Liver (tissue), 9 donors: ENCODE results near the gene ARSB. TPM values are rescaled to one million over a fixed set of nuclear protein-coding genes. Genes with fewer than 3 reads are reported as not detected.

Source experiments
- DNase-seq: peaks from one replicate; pipeline ENCODE4 v3.0.0-alpha.2; 2017; ENCODE audit warnings: low spot score
- H3K27ac ChIP-seq, 2 donors: one replicate each; pipeline ENCODE4 v1.7.0; 2013; ENCODE audit warnings: inconsistent platforms in 2 of 2, low read length in 2 of 2, control low read depth in 1 of 2, low read depth in 1 of 2, mild to moderate bottlenecking in 1 of 2
- H3K27me3 ChIP-seq, 4 donors: one replicate each; pipeline versions ENCODE4 v1.6.1 to v1.7.0; 2013; ENCODE audit warnings: low read length in 3 of 4, inconsistent platforms in 1 of 4, mild to moderate bottlenecking in 1 of 4, moderate library complexity in 1 of 4; ENCODE audit not compliant: control insufficient read depth in 4 of 4, insufficient read depth in 4 of 4
- H3K36me3 ChIP-seq, 4 donors: one replicate each; pipeline versions ENCODE4 v1.6.1 to v1.7.0; 2013; ENCODE audit warnings: low read length in 3 of 4, mild to moderate bottlenecking in 3 of 4, low read depth in 1 of 4, moderate library complexity in 1 of 4; ENCODE audit not compliant: control insufficient read depth in 4 of 4, insufficient read depth in 3 of 4
- H3K4me1 ChIP-seq, 4 donors: one replicate each; pipeline versions ENCODE4 v1.6.1 to v1.7.0; 2013; ENCODE audit warnings: low read length in 3 of 4, mild to moderate bottlenecking in 3 of 4, moderate library complexity in 1 of 4; ENCODE audit not compliant: control insufficient read depth in 4 of 4, insufficient read depth in 4 of 4
- H3K4me3 ChIP-seq, 3 donors: one replicate each; pipeline versions ENCODE4 v1.6.1 to v1.7.0; 2013; ENCODE audit warnings: low read length in 3 of 3, control low read depth in 1 of 3, low read depth in 1 of 3, mild to moderate bottlenecking in 1 of 3
- H3K9ac ChIP-seq, 2 donors: one replicate each; pipeline ENCODE4 v1.7.0; 2013; ENCODE audit warnings: low read length in 2 of 2, mild to moderate bottlenecking in 2 of 2, moderate library complexity in 2 of 2, control low read depth in 1 of 2, low read depth in 1 of 2
- H3K9me3 ChIP-seq, 4 donors: one replicate each; pipeline versions ENCODE4 v1.6.1 to v1.7.0; 2013; ENCODE audit warnings: low read length in 3 of 4; ENCODE audit not compliant: control insufficient read depth in 4 of 4
- EGR1 ChIP-seq, 2 donors: IDR thresholded peaks; 2 replicates each; pipeline ENCODE4 v1.6.1; 2016 to 2018; ENCODE audit warnings: antibody characterized with exemption in 2 of 2, low read depth in 2 of 2
- FOXA1 ChIP-seq: IDR thresholded peaks from 2 replicates; pipeline ENCODE4 v1.6.1; 2016; ENCODE audit warnings: antibody characterized with exemption
- FOXA2 ChIP-seq: IDR thresholded peaks from 2 replicates; pipeline ENCODE4 v1.6.1; 2016; ENCODE audit warnings: antibody characterized with exemption
- GABPA ChIP-seq, 2 donors: IDR thresholded peaks in 1 of 2; conservative IDR thresholded peaks in 1 of 2; 2 replicates each; pipeline ENCODE4 v1.6.1; 2016; ENCODE audit warnings: antibody characterized with exemption in 2 of 2, mild to moderate bottlenecking in 1 of 2, moderate library complexity in 1 of 2
- HNF4A ChIP-seq, 2 donors: conservative IDR thresholded peaks; 2 replicates each; pipeline ENCODE4 v1.6.1; 2016; ENCODE audit warnings: antibody characterized with exemption in 2 of 2, mild to moderate bottlenecking in 2 of 2
- HNF4G ChIP-seq: IDR thresholded peaks from 2 replicates; pipeline ENCODE4 v1.6.1; 2016; ENCODE audit warnings: antibody characterized with exemption
- RAD21 ChIP-seq, 2 donors: IDR thresholded peaks; 2 replicates each; pipeline ENCODE4 v1.6.1; 2016; ENCODE audit warnings: antibody characterized with exemption in 2 of 2, mild to moderate bottlenecking in 2 of 2
- RXRA ChIP-seq, 2 donors: IDR thresholded peaks; 2 replicates each; pipeline ENCODE4 v1.6.1; 2017 to 2018; ENCODE audit warnings: antibody characterized with exemption in 2 of 2, mild to moderate bottlenecking in 1 of 2
- SP1 ChIP-seq: IDR thresholded peaks from 2 replicates; pipeline ENCODE4 v1.6.1; 2018; ENCODE audit warnings: antibody characterized with exemption, mild to moderate bottlenecking
- TAF1 ChIP-seq: conservative IDR thresholded peaks from 2 replicates; pipeline ENCODE4 v1.6.1; 2016; ENCODE audit warnings: antibody characterized with exemption, mild to moderate bottlenecking
- YY1 ChIP-seq: IDR thresholded peaks from 2 replicates; pipeline ENCODE4 v1.6.1; 2016; ENCODE audit warnings: antibody characterized with exemption, mild to moderate bottlenecking
- ZBTB33 ChIP-seq: IDR thresholded peaks from 2 replicates; pipeline ENCODE4 v1.6.1; 2016; ENCODE audit warnings: antibody characterized with exemption
- WGBS: extraction: QIAGEN DNeasy Blood & Tissue Kit; methylation state at CpG from one replicate; pipeline ENCODE4 v1.1.7; 2013; 5-methylcytosine and 5-hydroxymethylcytosine counted together
- polyA plus RNA-seq, 2 donors: library from polyadenylated mRNA; stranded (reverse) in 1 of 2; unstranded in 1 of 2; fragments of 200-250 nt in 1 of 2; fragments of >200 nt in 1 of 2; fragmentation: Nextera tagmentation in 1 of 2; extraction: Ambion mirVana in 1 of 2; gene quantifications; one replicate each; pipeline versions ENCODE4 v1.2.1 to v1.2.3, GENCODE V29; 2013 to 2015
- total RNA-seq, 2 donors: library from RNA; depleted of rRNA; stranded (reverse); fragments of >200 nt; gene quantifications; one replicate each; pipeline ENCODE4 v1.2.3, GENCODE V29; 2014
- TF ChIP-seq, protein P1 (sequence below): IDR thresholded peaks from 2 replicates; pipeline ENCODE4 v1.6.1; 2016; ENCODE audit warnings: antibody characterized with exemption, mild to moderate bottlenecking
- TF ChIP-seq, protein P2 (sequence below): IDR thresholded peaks from 2 replicates; pipeline ENCODE4 v1.6.1; 2016; ENCODE audit warnings: antibody characterized with exemption
- donor health status: healthy.
- donor health status: healthy.
- donor health status: healthy.
- donor health status: healthy.
- donor health status: healthy.

Gene ARSB
- total and polyA plus RNA-seq, 4 donors, result 3.5 to 26.2 (median 8.7) TPM

DNA sequence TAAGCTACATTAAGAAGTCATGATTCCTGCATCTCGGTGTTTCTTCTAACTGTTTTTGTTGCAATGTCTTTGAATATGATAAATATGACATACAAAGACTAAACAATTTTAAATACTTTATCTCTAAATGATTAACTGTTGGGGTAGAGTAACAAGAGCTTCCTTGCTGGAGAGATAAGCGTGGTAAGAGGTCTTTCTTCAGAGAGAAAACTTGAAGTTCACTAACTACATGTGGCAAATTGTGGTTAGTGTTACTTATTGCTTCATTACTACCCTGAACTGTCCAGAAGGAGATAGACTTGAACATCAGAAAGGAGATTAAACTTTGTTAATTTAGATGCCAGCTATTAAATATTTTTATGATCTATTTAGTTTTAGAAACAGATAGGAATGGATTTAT, 7.0 kb upstream of the ARSB start:
- no peak overlapping the region for H3K9ac ChIP-seq
- no peak overlapping the region for H3K4me3 ChIP-seq
- no peak for DNase-seq
- TF ChIP-seq ZBTB33, result no peak
- TF ChIP-seq HNF4A (conservative IDR thresholded peaks at IDR 0.05), result no peak
- TF ChIP-seq, protein P1, sequence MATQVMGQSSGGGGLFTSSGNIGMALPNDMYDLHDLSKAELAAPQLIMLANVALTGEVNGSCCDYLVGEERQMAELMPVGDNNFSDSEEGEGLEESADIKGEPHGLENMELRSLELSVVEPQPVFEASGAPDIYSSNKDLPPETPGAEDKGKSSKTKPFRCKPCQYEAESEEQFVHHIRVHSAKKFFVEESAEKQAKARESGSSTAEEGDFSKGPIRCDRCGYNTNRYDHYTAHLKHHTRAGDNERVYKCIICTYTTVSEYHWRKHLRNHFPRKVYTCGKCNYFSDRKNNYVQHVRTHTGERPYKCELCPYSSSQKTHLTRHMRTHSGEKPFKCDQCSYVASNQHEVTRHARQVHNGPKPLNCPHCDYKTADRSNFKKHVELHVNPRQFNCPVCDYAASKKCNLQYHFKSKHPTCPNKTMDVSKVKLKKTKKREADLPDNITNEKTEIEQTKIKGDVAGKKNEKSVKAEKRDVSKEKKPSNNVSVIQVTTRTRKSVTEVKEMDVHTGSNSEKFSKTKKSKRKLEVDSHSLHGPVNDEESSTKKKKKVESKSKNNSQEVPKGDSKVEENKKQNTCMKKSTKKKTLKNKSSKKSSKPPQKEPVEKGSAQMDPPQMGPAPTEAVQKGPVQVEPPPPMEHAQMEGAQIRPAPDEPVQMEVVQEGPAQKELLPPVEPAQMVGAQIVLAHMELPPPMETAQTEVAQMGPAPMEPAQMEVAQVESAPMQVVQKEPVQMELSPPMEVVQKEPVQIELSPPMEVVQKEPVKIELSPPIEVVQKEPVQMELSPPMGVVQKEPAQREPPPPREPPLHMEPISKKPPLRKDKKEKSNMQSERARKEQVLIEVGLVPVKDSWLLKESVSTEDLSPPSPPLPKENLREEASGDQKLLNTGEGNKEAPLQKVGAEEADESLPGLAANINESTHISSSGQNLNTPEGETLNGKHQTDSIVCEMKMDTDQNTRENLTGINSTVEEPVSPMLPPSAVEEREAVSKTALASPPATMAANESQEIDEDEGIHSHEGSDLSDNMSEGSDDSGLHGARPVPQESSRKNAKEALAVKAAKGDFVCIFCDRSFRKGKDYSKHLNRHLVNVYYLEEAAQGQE, result no peak
- TF ChIP-seq GABPA (IDR thresholded peaks at IDR 0.05 in 1 of 2, conservative IDR thresholded peaks at IDR 0.05 in 1 of 2), result no peak
- TF ChIP-seq, protein P2, sequence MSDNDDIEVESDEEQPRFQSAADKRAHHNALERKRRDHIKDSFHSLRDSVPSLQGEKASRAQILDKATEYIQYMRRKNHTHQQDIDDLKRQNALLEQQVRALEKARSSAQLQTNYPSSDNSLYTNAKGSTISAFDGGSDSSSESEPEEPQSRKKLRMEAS, result no peak
- no peak for TF ChIP-seq FOXA2
- no peak for TF ChIP-seq SP1
- TF ChIP-seq RAD21 (IDR thresholded peaks at IDR 0.05), result no peak
- no peak for TF ChIP-seq RXRA (IDR thresholded peaks at IDR 0.05)
- no peak for TF ChIP-seq EGR1 (IDR thresholded peaks at IDR 0.05; ENCODE audit: low read depth in 2 of 2)
- TF ChIP-seq HNF4G, result no peak
- TF ChIP-seq FOXA1, result no peak
- TF ChIP-seq YY1, result no peak
- no peak for TF ChIP-seq TAF1
- H3K4me1 ChIP-seq, result no peaks in the 10 kb centered on the region
- H3K27ac ChIP-seq, result no peak overlapping the region
- H3K36me3 ChIP-seq, result no peaks in the 10 kb centered on the region
- no peaks in the 10 kb centered on the region for H3K9me3 ChIP-seq
- H3K27me3 ChIP-seq, result no peaks in the 10 kb centered on the region
- WGBS, result 82% methylated on average over 2 of the region's 2 CpGs

DNA sequence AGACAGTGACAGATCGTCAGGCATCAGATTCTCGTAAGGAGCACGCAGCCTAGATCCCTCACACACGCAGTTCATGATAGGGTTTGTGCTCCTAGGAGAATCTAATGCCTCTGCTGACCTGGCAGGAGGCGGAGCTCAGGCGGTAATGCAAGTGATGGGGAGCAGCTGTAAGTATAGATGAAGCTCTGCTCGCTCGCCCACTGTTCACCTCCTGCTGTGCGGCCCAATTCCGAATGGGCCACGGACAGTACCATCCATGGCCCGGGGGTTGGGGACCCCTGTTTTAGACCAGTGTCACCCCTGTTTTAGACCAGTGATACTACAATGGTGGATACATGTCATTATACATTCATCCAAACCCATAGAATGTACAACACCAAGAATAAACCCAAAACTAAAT, 4.0 kb upstream of the ARSB start:
- no peaks in the 10 kb centered on the region for H3K9me3 ChIP-seq
- no peak overlapping the region for H3K9ac ChIP-seq
- no peaks in the 10 kb centered on the region for H3K36me3 ChIP-seq
- no peak overlapping the region for H3K4me3 ChIP-seq
- no peak overlapping the region for H3K27ac ChIP-seq
- no peaks in the 10 kb centered on the region for H3K27me3 ChIP-seq
- 97% methylated on average over 12 of the region's 12 CpGs for WGBS
- peaks cover 0 to 9% (median 7%) of the 10 kb centered on the region in 4 donors for H3K4me1 ChIP-seq
- DNase-seq, result no peak
- TF ChIP-seq EGR1 (IDR thresholded peaks at IDR 0.05; ENCODE audit: low read depth in 2 of 2), result no peak
- TF ChIP-seq RXRA (IDR thresholded peaks at IDR 0.05), result no peak
